ENCODE measurements around the gene ZNF654. TPM values are rescaled to one million over a fixed set of nuclear protein-coding genes. Genes with fewer than 3 reads are reported as not detected.
"Not testable (repeated sequence)": the region's sequence is repeated elsewhere in the genome, so short reads cannot be mapped to it uniquely, and the experiment has no call there.

Gene ZNF654
- total RNA-seq, 1 donor, result 20.7 TPM

GRCh38 chr3:88113311-88114162 lies 54.5 kb downstream of the ZNF654 start:
- peak; percentile 78 for DNase-seq (ENCODE audit: low read depth)
- TF ChIP-seq CTCF (IDR thresholded peaks at IDR 0.05; ENCODE audit: insufficient read depth, low read depth, low read length), result peak; percentile 83
- H3K4me3 ChIP-seq (ENCODE audit: low read depth, low read length), result no peak overlapping the region

GRCh38 chr3:88114878-88115549 lies 56.0 kb downstream of the ZNF654 start:
- DNase-seq (ENCODE audit: low read depth), result no peak
- TF ChIP-seq CTCF (IDR thresholded peaks at IDR 0.05; ENCODE audit: insufficient read depth, low read depth, low read length), result no peak
- no peak overlapping the region for H3K4me3 ChIP-seq (ENCODE audit: low read depth, low read length)

- DNase-seq (ENCODE audit: low read depth), result peak; percentile 7
- no peak for TF ChIP-seq CTCF (IDR thresholded peaks at IDR 0.05; ENCODE audit: insufficient read depth, low read depth, low read length)
- no peak overlapping the region for H3K4me3 ChIP-seq (ENCODE audit: low read depth, low read length)
Observed at GRCh38 chr3:88117683-88118082, 58.6 kb downstream of the ZNF654 start.

GRCh38 chr3:88118603-88119002 lies 59.5 kb downstream of the ZNF654 start:
- H3K4me3 ChIP-seq (ENCODE audit: low read depth, low read length); DNase-seq (ENCODE audit: low read depth): not testable (repeated sequence)

- no peak overlapping the region for H3K4me3 ChIP-seq (ENCODE audit: low read depth, low read length)
- no peak for DNase-seq (ENCODE audit: low read depth)
- no peak for TF ChIP-seq CTCF (IDR thresholded peaks at IDR 0.05; ENCODE audit: insufficient read depth, low read depth, low read length)
Observed at GRCh38 chr3:88123526-88123925, 64.5 kb downstream of the ZNF654 start.

GRCh38 chr3:88131695-88132094 lies 72.6 kb downstream of the ZNF654 start:
- no peak for DNase-seq (ENCODE audit: low read depth)
- TF ChIP-seq CTCF (IDR thresholded peaks at IDR 0.05; ENCODE audit: insufficient read depth, low read depth, low read length), result no peak
- H3K4me3 ChIP-seq (ENCODE audit: low read depth, low read length), result no peak overlapping the region

GRCh38 chr3:88132894-88133293 lies 73.8 kb downstream of the ZNF654 start:
- H3K4me3 ChIP-seq (ENCODE audit: low read depth, low read length), result no peak overlapping the region
- no peak for TF ChIP-seq CTCF (IDR thresholded peaks at IDR 0.05; ENCODE audit: insufficient read depth, low read depth, low read length)
- no peak for DNase-seq (ENCODE audit: low read depth)

All from fibroblast of villous mesenchyme (primary cell).